Endothelial cell of umbilical vein (primary cell): ENCODE data around the gene MFSD2A. TPM values are rescaled to one million over a fixed set of nuclear protein-coding genes. Genes with fewer than 3 reads are reported as not detected.

ENCODE experiments used
- BruUV-seq: library from RNA; stranded (reverse); fragments of 400-500 nt; replicated peaks from 2 replicates; lab custom pipeline; 2021; lab: Mats Ljungman, UMichigan
- CTCF ChIA-PET: fragments of 300-600, 350-600 bp; sonication (Branson Sonifier 250); formaldehyde crosslinking; loops from one replicate; lab custom pipeline; 2021; ENCODE audit warnings: antibody characterized with exemption, inconsistent platforms; lab: Charles Lee
- POLR2A ChIA-PET: fragments of 300-600, 350-600 bp; sonication (Branson Sonifier 250); formaldehyde crosslinking; loops from one replicate; lab custom pipeline; 2021; ENCODE audit warnings: antibody characterized with exemption, inconsistent platforms; lab: Charles Lee
- DNase-seq: peaks from one replicate; pipeline ENCODE4 v3.0.0-alpha.2; 2011; ENCODE audit warnings: low read depth, low spot score
- FAIRE-seq: peaks from 2 replicates; lab custom pipeline; 2011; peaks lifted over from hg19 to GRCh38; lab: Jason Lieb, UNC
- H2AFZ ChIP-seq: 2 replicates; pipeline ENCODE4 v1.6.0; 2012; ENCODE audit warnings: low read depth, low read length, control low read depth, inconsistent platforms
- H3K27ac ChIP-seq: 2 replicates; pipeline ENCODE4 v1.5.1; 2011; ENCODE audit warnings: low read depth, mild to moderate bottlenecking, control low read depth, low read length, moderate library complexity; ENCODE audit not compliant: insufficient read depth
- H3K27me3 ChIP-seq, 2 experiments: 2 replicates each; pipeline versions ENCODE4 v1.6.0 to v1.6.1; 2011; ENCODE audit warnings: low read length in 2 of 2, mixed read lengths in 1 of 2; ENCODE audit not compliant: control insufficient read depth in 2 of 2, insufficient read depth in 2 of 2
- H3K36me3 ChIP-seq, 2 experiments: 2 replicates in 1 of 2; 3 replicates in 1 of 2; pipeline ENCODE4 v1.5.1; 2011; ENCODE audit warnings: low read length in 2 of 2, mild to moderate bottlenecking in 1 of 2, moderate library complexity in 1 of 2; ENCODE audit not compliant: control insufficient read depth in 2 of 2, insufficient read depth in 2 of 2; ENCODE audit errors: extremely low read depth in 1 of 2
- H3K4me1 ChIP-seq: 3 replicates; pipeline ENCODE4 v1.5.1; 2011; ENCODE audit warnings: mild to moderate bottlenecking, low read length; ENCODE audit not compliant: control insufficient read depth, insufficient read depth; ENCODE audit errors: extremely low read depth
- H3K4me2 ChIP-seq: 2 replicates; pipeline ENCODE4 v1.6.1; 2011; ENCODE audit warnings: low read length, control low read depth, mixed read lengths; ENCODE audit not compliant: insufficient read depth
- H3K4me3 ChIP-seq, 3 experiments: fragments of 200-600 bp in 1 of 3; sonication (generic), shearing (Covaris generic) in 1 of 3; replicated peaks in 1 of 3; 2 replicates each; pipeline ENCODE4 v1.5.1; 2011 to 2016; ENCODE audit warnings: control low read depth in 3 of 3, low read length in 3 of 3, mild to moderate bottlenecking in 2 of 3, inconsistent platforms in 1 of 3, low read depth in 1 of 3, moderate library complexity in 1 of 3; ENCODE audit not compliant: insufficient read depth in 1 of 3
- H3K79me2 ChIP-seq: 2 replicates; pipeline ENCODE4 v1.6.0; 2012; ENCODE audit warnings: low read length, inconsistent platforms; ENCODE audit not compliant: control insufficient read depth, insufficient read depth
- H3K9ac ChIP-seq: replicated peaks from 2 replicates; pipeline ENCODE3; 2011; ENCODE audit warnings: low read length, control low read depth; ENCODE audit not compliant: insufficient read depth; ENCODE audit errors: extremely low read depth
- H3K9me1 ChIP-seq: replicated peaks from 3 replicates; pipeline ENCODE4 v1.6.0; 2011; ENCODE audit warnings: mild to moderate bottlenecking, low read length; ENCODE audit not compliant: control insufficient read depth, insufficient read depth; ENCODE audit errors: extremely low read depth
- H3K9me3 ChIP-seq: replicated peaks from 2 replicates; pipeline ENCODE4 v1.5.1; 2012; ENCODE audit warnings: low read length, inconsistent platforms; ENCODE audit not compliant: control insufficient read depth, insufficient read depth
- H4K20me1 ChIP-seq: replicated peaks from 2 replicates; pipeline ENCODE3; 2011; ENCODE audit warnings: mild to moderate bottlenecking, low read length; ENCODE audit not compliant: control insufficient read depth, insufficient read depth; ENCODE audit errors: extremely low read depth
- CTCF ChIP-seq, 2 donors: IDR thresholded peaks; 1 replicate in 1 of 2; 2 replicates in 1 of 2; pipeline ENCODE4 v1.5.1; 2011; ENCODE audit warnings: low read length in 2 of 2, mild to moderate bottlenecking in 2 of 2, moderate library complexity in 2 of 2, control low read depth in 1 of 2, inconsistent platforms in 1 of 2, low read depth in 1 of 2; ENCODE audit not compliant: insufficient read depth in 1 of 2; ENCODE audit errors: extremely low read depth in 1 of 2
- EZH2 ChIP-seq: IDR thresholded peaks from 2 replicates; pipeline ENCODE4 v1.6.1; 2012; ENCODE audit warnings: borderline replicate concordance, low read depth, mild to moderate bottlenecking, moderate library complexity, low read length, inconsistent platforms; ENCODE audit not compliant: severe bottlenecking
- GATA2 ChIP-seq: IDR thresholded peaks from 2 replicates; pipeline ENCODE4 v1.7.0; 2011; ENCODE audit warnings: low read depth, mild to moderate bottlenecking, moderate library complexity, mixed read lengths, low read length; ENCODE audit not compliant: insufficient read length, insufficient read depth
- JUN ChIP-seq: IDR thresholded peaks from 2 replicates; pipeline ENCODE4 v1.6.1; 2011; ENCODE audit warnings: borderline replicate concordance, low read depth; ENCODE audit not compliant: insufficient read length, insufficient read depth
- MAX ChIP-seq: IDR thresholded peaks from 2 replicates; pipeline ENCODE4 v1.6.1; 2011; ENCODE audit not compliant: insufficient read depth, insufficient read length
- MYC ChIP-seq: IDR thresholded peaks from one replicate; pipeline ENCODE4 v1.6.1; 2011; ENCODE audit warnings: mild to moderate bottlenecking, low read depth, low read length
- POLR2A ChIP-seq: IDR thresholded peaks from 2 replicates; pipeline ENCODE4 v1.6.1; 2012; ENCODE audit warnings: low read depth, mild to moderate bottlenecking, control low read depth, low read length
- POLR2AphosphoS5 ChIP-seq: IDR thresholded peaks from 2 replicates; pipeline ENCODE4 v1.6.1; 2012; ENCODE audit warnings: low read depth, mild to moderate bottlenecking, control low read depth, low read length, moderate library complexity; ENCODE audit not compliant: insufficient read depth
- dilution Hi-C: fragments of 300-500 bp; cut with MboI; formaldehyde crosslinking; loops from one replicate; pipeline ENCODE4 v1.15.0; 2019; ENCODE audit warnings: low sequenced_read_pairs; ENCODE audit not compliant: extremely low pct_ligation_motif_present
- intact Hi-C: fragments of 100-400 bp; cut with micrococcal nuclease; formaldehyde crosslinking; loops from one replicate; pipeline ENCODE4 v1.10.0; 2022
- polyA plus RNA-seq, 4 experiments: library from polyadenylated mRNA; depleted of rRNA in 3 of 4; stranded (reverse) in 3 of 4; unstranded in 1 of 4; fragments of >200 nt; gene quantifications; 2 replicates each; pipeline versions ENCODE4 v1.2.1 to v1.2.3, GENCODE V29; 2011 to 2012; ENCODE audit warnings: missing spikeins in 1 of 4
- total RNA-seq: library from RNA; stranded (reverse); gene quantifications from 2 replicates; pipeline ENCODE4 v1.2.3, GENCODE V29; 2021

The MFSD2A gene
- total and polyA plus RNA-seq, 2 donors (not counting 3 experiments of a cell fraction or from before 2014, with no cell fraction given), result 2.7 to 5.5 TPM

GRCh38 chr1:39980555-39981313 is 25.8 kb downstream of the MFSD2A start:
- CTCF ChIA-PET, result interaction anchor here (0.7 to 1.1 kb wide), 2 partner anchors 9 to 52 kb away, joined by 3 to 4 read pairs; no protein-coding TSS in a partner anchor
- DNase-seq, result no peak
- Histone ChIP-seq H3K36me3 (no peaks in the 10 kb centered on the region), H3K27me3 (no peaks in the 10 kb centered on the region), H3K4me3 (no peak overlapping the region), H3K79me2 (no peaks in the 10 kb centered on the region), H3K4me2 (no peak overlapping the region), H2AFZ (peak overlapping the region; percentile 3), H4K20me1 (no peaks in the 10 kb centered on the region), H3K9me1 (no peaks in the 10 kb centered on the region), H3K4me1 (no peaks in the 10 kb centered on the region), H3K9me3 (no peaks in the 10 kb centered on the region), H3K27ac (no peak overlapping the region), H3K9ac (no peak overlapping the region)
- intact Hi-C loops, result no loop called here
- POLR2A ChIA-PET, result no interaction called here
- no TSS peak for BruUV-seq
- dilution Hi-C loops, result no loop called here
- FAIRE-seq, result no peak
- TF ChIP-seq POLR2AphosphoS5 (no peak), EZH2 (no peak), POLR2A (no peak), MAX (no peak), CTCF (IDR thresholded peaks at IDR 0.05; ENCODE audit: extremely low read depth in 1 of 2, insufficient read depth in 1 of 2, low read depth in 1 of 2, low read length in 2 of 2) (no peak), GATA2 (no peak), MYC (no peak), JUN (no peak)
